GM23338 (cell line): ENCODE results near the gene SRGAP1.

Experiments used
- CREB1 ChIP-seq: fragments of 250-450 bp; sonication (Bioruptor Pico); IDR thresholded peaks from 2 replicates; pipeline ENCODE4 v1.5.0; 2020; ENCODE audit warnings: low read depth, mild to moderate bottlenecking, moderate library complexity
- CTCF ChIP-seq, 2 experiments: fragments of 200-600 bp in 1 of 2; sonication (generic) in 1 of 2; conservative IDR thresholded peaks; 2 replicates each; pipeline versions ENCODE4 v1.5.1 to v1.6.1; 2016 to 2017; ENCODE audit warnings: antibody characterized with exemption in 2 of 2, low read depth in 2 of 2, mild to moderate bottlenecking in 2 of 2, moderate library complexity in 1 of 2
- ETS1 ChIP-seq: IDR thresholded peaks from 2 replicates; pipeline ENCODE4 v1.6.1; 2016; ENCODE audit warnings: antibody characterized with exemption
- EZH2 ChIP-seq: fragments of 200-600 bp; sonication (generic); IDR thresholded peaks from one replicate; pipeline ENCODE4 v1.8.0; 2017; ENCODE audit warnings: antibody characterized with exemption, mild to moderate bottlenecking, low read depth; ENCODE audit not compliant: unreplicated experiment
- EZH2phosphoT487 ChIP-seq: fragments of 200-600 bp; sonication (generic); IDR thresholded peaks from one replicate; pipeline ENCODE4 v1.8.1; 2018; ENCODE audit warnings: antibody characterized with exemption; ENCODE audit not compliant: unreplicated experiment
- JUNB ChIP-seq: IDR thresholded peaks from one replicate; pipeline ENCODE4 v1.6.1; 2016; ENCODE audit warnings: antibody characterized with exemption; ENCODE audit not compliant: unreplicated experiment
- NANOG ChIP-seq: IDR thresholded peaks from 2 replicates; pipeline ENCODE4 v1.6.1; 2016; ENCODE audit warnings: antibody characterized with exemption, borderline replicate concordance
- POLR2AphosphoS5 ChIP-seq: IDR thresholded peaks from 2 replicates; pipeline ENCODE4 v1.6.1; 2016; ENCODE audit warnings: antibody characterized with exemption, low read depth
- REST ChIP-seq: IDR thresholded peaks from one replicate; pipeline ENCODE4 v1.6.1; 2018; ENCODE audit warnings: antibody characterized with exemption; ENCODE audit not compliant: unreplicated experiment
- STAT1 ChIP-seq: IDR thresholded peaks from one replicate; pipeline ENCODE4 v1.6.1; 2016; ENCODE audit warnings: antibody characterized with exemption; ENCODE audit not compliant: unreplicated experiment
- ZNF462 ChIP-seq: fragments of 250-450 bp; sonication (Bioruptor Pico); IDR thresholded peaks from 2 replicates; pipeline ENCODE4 v1.5.0; 2020; ENCODE audit warnings: mild to moderate bottlenecking, moderate library complexity

GRCh38 chr12:63985945-63986344 lies 141.4 kb downstream of the SRGAP1 start:
- TF ChIP-seq EZH2 (no peak), CTCF (conservative IDR thresholded peaks at IDR 0.05; ENCODE audit: low read depth in 2 of 2) (no peak), REST (no peak), JUNB (no peak), EZH2phosphoT487 (no peak), ZNF462 (no peak), POLR2AphosphoS5 (no peak), STAT1 (no peak), ETS1 (no peak), CREB1 (CRISPR knock-in tag) (no peak), NANOG (no peak)
